GM19468 (cell line): ENCODE measurements around the gene MPV17L2.

Source experiments
- ATAC-seq: cut with Tn5 transposase; IDR thresholded peaks from one replicate; pipeline ENCODE4 v1.9.1; 2021; ENCODE audit warnings: mild to moderate bottlenecking, moderate library complexity, moderate number of reproducible peaks; ENCODE audit not compliant: unreplicated experiment; ENCODE audit errors: extremely low read depth

The MPV17L2 gene

DNA sequence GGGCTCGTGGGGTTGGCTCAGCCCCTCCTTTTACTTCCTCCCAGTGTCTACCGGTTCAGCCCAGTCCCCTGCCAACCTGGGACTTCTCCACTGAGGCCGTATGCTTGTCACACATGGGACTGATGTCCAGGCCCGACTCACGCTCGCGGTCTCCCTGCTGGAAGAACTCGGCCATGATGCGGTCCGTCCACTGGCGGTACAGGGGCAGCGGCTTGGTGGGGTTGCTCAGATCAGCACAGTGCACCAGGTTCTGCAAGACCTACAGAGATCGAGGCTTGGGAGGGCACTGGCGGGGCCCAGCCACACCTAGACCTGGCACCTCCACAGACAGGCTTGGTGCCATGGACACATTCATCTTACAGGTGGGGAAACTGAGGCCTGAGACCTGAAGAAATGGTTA, 18.7 kb downstream of the MPV17L2 start:
- no peak for ATAC-seq

DNA sequence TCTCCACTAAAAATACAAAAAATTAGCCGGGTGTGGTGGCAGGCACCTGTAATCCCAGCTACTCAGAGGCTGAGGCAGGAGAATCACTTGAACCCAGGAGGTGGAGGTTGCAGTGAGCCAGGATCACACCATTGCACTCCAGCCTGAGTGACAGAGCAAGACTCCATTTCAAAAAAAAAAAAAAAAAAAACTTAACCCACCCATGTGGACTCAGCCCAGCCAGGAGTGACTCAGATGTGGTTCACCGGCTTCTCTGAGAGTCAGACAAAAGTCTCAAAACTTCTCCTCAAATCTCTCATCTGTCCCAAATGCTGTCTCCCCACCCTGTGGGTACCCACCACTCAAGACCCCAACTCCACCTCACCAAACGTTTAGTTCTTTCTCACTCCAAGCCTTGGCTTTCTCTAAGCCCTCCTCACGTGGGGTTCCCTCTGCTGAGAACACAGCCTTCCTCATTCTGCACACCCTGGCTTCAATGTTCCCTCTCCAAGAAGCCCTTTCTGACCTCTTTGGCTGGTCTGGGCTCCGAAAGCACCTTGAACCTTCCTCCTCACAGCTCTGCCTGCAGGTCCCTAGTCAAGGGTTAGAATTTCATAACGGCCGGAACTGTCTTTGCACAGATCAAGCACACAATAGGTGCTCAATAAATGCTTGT, 21.9 kb downstream of the MPV17L2 start:
- no peak for ATAC-seq

- ATAC-seq = no peak
Observed at GRCh38 chr19:18216789-18217188, 23.8 kb downstream of the MPV17L2 start.

DNA sequence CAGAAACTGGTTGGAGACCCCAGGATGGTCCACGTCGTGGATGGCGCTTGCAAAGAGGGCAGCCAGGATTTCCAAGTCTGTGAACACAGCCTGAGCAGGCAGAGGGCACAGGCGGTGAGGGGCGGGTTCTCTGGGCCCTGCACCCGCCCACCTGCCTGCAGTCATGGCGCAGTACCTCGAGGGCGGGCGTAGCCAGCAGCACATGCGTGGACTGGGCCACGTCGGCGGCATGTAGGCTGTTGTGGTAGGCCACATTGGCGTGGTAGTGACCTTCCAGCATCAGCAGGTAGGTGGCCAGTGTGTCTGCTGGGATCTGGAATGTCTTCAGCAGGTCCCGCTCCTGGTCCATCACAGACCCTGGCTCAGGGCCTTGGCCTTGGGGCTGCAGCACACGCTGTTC, 25.1 kb downstream of the MPV17L2 start:
- no peak for ATAC-seq

GRCh38 chr19:18218600-18218999, 25.6 kb downstream of the MPV17L2 start:
- no peak for ATAC-seq

DNA sequence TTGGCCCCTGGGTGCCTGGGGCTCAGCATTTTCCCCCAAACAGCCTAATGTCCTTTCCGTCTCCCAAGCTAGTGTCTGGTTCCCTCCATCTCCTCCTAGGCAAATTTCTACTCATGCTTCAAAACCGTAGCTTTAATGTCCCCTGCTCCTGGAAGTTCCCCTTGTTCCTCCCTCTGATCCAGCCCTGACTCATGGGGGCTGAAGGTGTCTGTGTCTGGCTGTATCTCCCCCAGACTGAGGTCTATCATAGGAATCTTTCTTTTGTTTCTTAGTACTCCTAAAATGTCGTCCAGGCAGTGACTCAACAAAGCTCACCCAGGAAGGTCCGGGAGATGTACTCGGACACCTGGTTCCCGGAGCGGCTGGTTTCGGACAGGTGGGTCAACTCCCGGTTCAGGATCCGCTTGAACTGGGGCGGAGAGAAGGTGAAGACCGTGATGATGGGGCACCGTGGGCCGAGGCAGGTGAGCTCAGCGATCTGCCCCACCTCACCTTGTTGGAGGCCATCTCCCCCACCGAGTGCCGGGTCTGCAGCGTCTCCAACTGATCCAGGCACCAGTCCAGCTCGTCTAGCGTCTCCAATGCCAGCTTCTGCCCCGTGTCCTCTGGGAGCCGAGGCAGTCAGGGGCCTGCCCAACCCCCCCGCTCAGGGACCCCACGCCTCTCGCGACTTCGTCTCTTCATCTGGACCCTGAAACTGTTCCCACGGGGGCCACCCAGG, 27.1 kb downstream of the MPV17L2 start:
- ATAC-seq = no peak

DNA sequence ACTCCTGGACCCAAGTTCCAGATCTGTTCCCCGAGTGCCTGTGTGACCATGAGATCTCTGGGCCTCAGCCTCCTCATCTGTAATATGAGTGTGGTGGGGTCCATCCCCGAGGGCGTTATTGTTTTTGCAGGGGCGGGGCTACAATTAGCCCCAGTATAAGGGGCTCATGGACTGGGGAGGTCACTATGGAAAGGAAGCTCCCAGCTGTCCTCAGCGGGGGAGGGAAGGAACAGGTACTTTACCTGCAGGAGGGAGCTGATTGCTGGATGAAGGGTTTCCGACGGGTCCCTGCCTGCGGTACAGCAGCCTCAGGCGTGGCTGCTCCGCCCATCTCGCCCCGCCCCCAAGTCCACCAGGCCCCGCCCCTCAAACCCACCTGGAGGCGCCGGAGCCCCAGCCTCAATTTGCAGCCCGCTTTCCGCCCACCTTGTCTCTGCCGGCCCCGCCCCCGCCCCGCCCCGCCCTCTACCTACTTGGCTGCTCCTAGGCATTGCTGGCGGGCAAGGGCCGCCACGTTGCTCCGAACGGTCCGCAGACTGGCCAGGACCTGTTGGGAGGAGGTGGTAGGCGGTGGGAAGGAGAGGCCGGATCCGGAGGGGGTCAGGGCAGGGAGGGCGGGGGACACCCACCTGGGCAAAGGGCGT, 27.7 kb downstream of the MPV17L2 start:
- ATAC-seq = no peak

GRCh38 chr19:18221815-18222725, 29.1 kb downstream of the MPV17L2 start:
- ATAC-seq = no peak

DNA sequence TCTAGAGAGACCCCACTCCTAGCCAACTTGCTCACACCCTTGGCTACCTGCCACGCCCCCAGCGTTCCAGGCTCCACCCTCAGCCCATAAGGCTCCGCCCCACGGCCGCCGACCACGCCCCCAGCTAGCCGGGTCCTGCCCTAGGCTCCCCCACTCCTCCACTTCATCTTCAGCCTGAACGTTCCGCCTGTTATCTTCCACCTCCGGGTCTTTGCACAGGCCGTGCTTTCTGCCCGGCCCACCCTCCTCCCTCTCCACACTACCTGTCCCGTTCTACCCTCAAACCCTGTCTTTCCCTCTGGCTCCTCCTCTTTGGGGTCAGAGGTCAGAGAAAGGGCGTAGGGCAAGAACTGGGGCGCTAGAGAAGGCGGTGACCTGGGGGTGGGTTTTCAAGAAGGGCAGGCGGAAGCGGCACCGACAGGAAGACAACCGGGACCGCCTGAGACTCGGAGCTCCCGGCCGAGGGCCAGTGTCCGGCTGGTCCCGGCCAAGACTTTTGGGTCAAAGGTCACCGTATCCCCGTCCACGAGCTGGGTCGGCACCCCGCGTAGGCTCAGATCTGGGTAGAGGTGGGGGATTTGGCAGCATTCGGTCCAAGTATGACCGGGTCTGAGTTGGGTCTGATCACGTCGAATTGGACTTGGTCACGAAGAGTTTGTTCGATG, 31.0 kb downstream of the MPV17L2 start:
- ATAC-seq = no peak

- peak; percentile 67 for ATAC-seq
Observed at GRCh38 chr19:18224525-18225354, 31.7 kb downstream of the MPV17L2 start.

DNA sequence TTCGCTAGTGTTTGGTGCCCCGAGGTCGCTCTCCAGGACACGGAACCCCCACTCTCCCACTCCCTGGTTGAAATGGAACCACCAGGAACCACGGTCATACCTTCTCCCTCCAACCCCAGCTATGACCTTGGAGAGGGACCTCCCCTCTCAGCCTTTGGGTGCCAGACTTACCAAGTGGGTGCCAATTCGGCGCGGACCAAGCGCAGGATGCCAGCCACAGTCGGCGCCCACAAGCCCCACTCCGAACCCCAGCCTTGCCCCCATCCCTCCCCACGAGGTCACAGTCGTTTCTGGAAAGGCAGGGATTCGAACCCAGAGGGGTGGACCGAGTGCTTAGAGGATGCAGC, 32.3 kb downstream of the MPV17L2 start:
- no peak for ATAC-seq

GRCh38 chr19:18225702-18226468, 32.9 kb downstream of the MPV17L2 start, which contains the start of gene PDE4C:
TSS of gene PDE4C (minus strand) at chr19:18226438. CDS start at chr19:18226415, 23 bp downstream.
- ATAC-seq = no peak

DNA sequence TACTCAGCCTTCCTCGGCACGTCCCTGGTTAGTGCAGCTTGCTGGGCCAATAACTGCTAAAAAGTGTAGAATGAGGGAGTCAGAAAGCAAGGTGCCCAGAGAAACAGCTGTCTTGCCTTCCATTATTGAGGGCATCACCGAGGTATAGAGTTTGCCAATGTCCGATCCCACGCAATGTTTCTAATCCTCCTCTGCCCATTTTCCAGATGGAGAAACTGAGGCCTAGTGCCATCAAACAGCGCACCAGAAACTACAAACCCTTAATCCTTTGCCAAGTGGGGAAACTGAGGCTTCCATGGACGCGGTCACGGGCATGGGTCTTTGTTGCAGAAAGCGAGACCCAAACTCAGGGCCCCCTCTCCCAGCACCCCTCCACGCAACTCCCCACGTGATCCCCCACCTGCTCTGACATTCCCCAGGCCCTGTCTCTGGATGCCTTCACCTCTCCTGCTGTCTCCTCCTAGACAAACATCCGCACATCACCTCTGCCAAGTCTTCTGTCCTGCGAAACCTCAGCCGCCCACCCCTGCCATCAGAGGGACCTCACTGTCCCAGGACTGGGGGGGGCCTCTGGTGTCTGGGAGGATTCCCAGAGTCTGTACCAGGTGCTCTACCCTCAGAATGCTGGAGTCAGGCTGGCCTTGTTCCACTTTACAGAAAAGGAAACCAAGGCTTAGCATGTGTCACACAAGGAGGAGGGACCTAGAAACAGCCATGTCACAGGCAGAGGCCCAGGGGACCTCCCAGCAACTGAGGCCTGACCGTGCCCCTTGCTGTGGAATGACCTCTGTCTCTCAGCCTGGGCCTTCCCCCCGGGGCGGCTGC, 34.1 kb downstream of the MPV17L2 start:
- no peak for ATAC-seq

GRCh38 chr19:18227781-18228271, 34.8 kb downstream of the MPV17L2 start:
- no peak for ATAC-seq

DNA sequence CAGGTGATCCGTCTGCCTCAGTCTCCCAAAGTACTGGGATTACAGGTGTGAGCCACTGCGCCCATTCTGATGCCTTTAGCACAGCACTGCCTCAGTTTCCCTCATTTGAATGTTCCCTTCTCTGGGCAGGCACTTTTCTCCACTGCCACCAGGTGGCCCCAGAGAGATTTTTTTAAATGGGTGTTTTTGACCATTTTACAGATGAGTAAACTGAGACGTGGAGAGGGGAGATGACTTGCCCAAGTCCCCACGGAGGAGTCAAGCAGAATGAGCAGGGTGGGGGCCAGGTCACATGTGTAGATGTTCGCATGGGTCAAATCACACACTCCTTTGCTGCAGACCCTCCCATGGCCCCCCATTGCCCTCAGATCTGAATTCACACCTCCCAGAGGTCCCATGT, 36.5 kb downstream of the MPV17L2 start:
- no peak for ATAC-seq

- no peak for ATAC-seq
Observed at GRCh38 chr19:18229915-18230314, 36.9 kb downstream of the MPV17L2 start.

GRCh38 chr19:18230941-18231734, 38.1 kb downstream of the MPV17L2 start:
- no peak for ATAC-seq
